H7 (cell line): ENCODE measurements around the gene HSP90B1. TPM values are rescaled to one million over a fixed set of nuclear protein-coding genes. Genes with fewer than 3 reads are reported as not detected.
A peak's percentile ranks its signal among the peaks of the same experiment; 100 is the strongest.

Source experiments
- DNase-seq: peaks from one replicate; pipeline ENCODE4 v3.0.0; 2012
- H3K27me3 ChIP-seq: 2 replicates; pipeline ENCODE4 v1.6.0; 2011; ENCODE audit warnings: mild to moderate bottlenecking, low read length; ENCODE audit not compliant: control insufficient read depth, insufficient read depth
- H3K36me3 ChIP-seq: replicated peaks from 2 replicates; pipeline ENCODE4 v1.5.1; 2011; ENCODE audit warnings: low read length; ENCODE audit not compliant: control insufficient read depth, insufficient read depth
- H3K4me3 ChIP-seq: 2 replicates; pipeline ENCODE4 v1.5.1; 2011; ENCODE audit warnings: low read depth, mild to moderate bottlenecking, control low read depth, low read length, moderate library complexity; ENCODE audit not compliant: insufficient read depth
- total RNA-seq: library from RNA; depleted of rRNA; stranded (reverse); fragments of >200 nt; shearing (Covaris generic); gene quantifications from 2 replicates; pipeline ENCODE4 v1.2.3, GENCODE V29; 2014

Gene HSP90B1
- total RNA-seq, 1 experiment from 2014 or later, result 602 TPM

GRCh38 chr12:103948746-103949406 lies 18.7 kb downstream of the HSP90B1 start:
- peaks cover 56% of the 10 kb centered on the region for H3K36me3 ChIP-seq
- no peak overlapping the region for H3K4me3 ChIP-seq
- H3K27me3 ChIP-seq, result no peaks in the 10 kb centered on the region
- DNase-seq, result no peak

DNA sequence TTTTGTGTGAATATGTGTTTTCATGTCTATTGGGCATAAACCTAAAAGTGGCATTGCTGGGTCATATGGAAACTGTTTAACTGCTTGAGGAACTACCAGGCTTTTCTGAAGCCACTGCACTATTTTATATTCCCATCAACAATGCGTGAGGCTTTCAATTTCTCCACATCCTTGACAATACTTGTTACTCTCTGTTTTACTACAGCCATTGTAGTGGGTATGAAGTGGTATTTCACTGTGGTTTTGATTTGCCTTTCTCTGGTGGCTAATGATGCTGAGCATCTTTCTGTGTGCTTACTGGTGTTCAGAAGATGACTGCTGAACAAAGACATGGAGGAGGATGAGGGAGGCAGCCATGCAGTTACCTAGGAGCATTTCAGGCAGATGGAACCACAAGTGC lies 22.3 kb downstream of the HSP90B1 start:
- H3K36me3 ChIP-seq, result peaks cover 36% of the 10 kb centered on the region
- no peaks in the 10 kb centered on the region for H3K27me3 ChIP-seq
- no peak for DNase-seq
- H3K4me3 ChIP-seq, result no peak overlapping the region

DNA sequence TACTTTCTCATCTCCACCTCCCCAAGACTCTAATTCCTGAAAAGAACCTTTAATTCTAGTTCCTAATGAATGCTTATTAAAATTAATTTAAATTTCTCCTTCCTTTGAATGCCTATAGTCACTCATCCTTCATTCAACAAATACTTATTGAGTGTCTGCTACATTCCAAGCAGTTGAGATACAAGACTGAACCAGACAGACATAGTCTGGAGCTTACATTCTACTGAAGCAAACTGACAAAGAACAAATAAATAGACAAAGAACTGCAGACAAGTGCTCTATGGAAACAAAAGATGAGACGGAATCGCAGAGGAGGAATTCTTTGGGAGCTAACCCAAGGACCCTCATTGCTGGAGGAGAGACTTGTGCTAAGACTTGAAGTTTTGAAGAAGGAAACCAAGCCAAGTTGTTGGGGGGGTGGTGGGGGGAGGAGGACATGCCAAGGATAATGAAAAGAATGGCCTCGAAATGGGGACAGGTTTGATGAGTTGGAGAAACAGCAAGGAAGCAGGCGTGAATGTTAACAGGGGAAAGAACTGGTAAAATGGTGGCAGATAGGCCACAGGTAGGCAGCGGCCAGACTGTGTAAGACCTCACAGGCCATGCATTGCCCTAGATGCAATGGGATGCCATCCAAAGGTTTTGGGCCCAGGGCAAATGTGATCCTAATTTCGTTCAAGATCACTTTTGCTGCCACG lies 25.8 kb downstream of the HSP90B1 start:
- Histone ChIP-seq H3K4me3 (peak overlapping the region; percentile 95), H3K27me3 (no peaks in the 10 kb centered on the region), H3K36me3 (peaks cover 21% of the 10 kb centered on the region)
- peak; percentile 13 for DNase-seq

DNA sequence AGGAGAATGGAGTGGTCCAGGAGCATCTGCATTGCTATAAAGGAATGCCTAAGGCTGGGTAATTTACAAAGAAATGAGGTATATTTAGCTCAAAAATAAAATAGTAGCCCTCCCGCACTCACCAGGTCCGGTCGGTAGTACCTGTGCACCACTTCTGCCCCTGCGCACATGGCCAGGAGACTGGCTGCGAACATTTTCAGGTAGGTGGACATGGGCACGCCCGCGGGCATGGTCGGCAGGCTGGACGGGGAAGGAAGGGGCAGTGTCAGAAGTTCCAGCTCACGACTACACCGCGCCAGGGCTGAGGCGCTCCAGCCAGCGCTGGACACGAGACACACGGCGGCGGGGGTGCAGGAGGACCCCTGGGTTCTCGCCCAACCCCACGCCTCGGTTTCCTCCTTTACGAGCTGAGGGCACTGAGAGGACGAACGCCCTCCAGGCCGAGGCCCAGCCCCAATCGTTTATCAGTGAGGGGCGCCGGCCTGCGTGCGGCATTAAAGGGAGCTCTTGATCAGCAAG lies 26.4 kb downstream of the HSP90B1 start:
- Histone ChIP-seq H3K27me3 (no peaks in the 10 kb centered on the region), H3K4me3 (peak overlapping the region; percentile 95), H3K36me3 (peaks cover 19% of the 10 kb centered on the region)
- no peak for DNase-seq

DNA sequence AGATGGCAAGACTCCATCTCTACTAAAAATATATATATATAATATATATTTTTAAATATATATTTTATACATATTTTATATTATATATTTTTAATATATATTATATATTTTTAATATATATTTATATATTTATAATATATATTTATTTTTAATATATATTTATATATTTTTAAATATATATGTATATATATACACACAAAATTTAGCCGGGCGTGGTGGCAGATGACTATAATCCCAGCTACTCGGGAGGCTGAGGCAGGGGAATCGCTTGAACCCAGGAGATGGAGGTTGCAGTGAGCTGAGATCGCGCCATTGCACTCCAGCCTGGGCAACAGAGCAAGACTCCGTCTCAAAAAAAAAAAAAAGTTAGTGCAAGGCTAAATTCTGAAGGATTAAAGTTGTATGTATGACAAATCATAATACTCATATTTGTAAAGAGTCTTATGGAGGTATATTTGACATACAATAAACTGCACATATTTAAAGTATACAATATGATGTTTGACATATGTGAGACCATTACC lies 27.7 kb downstream of the HSP90B1 start:
- no peak for DNase-seq
- no peaks in the 10 kb centered on the region for H3K27me3 ChIP-seq
- H3K36me3 ChIP-seq, result peaks cover 12% of the 10 kb centered on the region
- H3K4me3 ChIP-seq, result peak overlapping the region; percentile 95; the same call in 1 of the 2 replicates

DNA sequence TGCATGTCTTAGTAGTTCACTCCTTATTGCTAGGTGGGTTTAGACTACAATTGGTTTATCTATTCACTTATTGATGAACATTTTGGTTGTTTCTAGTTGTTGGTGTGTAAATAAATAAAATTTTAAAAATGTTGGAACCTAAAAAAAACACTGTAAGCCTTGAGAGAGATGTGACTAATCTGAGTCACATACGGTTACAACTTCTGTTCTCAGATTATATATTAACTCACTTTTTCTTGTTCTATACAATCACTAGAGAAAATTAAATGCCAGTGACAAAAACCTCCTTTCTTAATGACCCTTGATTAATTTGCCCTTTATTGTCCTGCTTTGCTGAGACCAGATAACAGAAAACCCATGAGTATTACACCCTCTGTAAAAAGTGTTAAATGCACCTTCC lies 28.4 kb downstream of the HSP90B1 start:
- no peaks in the 10 kb centered on the region for H3K27me3 ChIP-seq
- H3K36me3 ChIP-seq, result peaks cover 5% of the 10 kb centered on the region
- no peak overlapping the region for H3K4me3 ChIP-seq
- DNase-seq, result no peak

DNA sequence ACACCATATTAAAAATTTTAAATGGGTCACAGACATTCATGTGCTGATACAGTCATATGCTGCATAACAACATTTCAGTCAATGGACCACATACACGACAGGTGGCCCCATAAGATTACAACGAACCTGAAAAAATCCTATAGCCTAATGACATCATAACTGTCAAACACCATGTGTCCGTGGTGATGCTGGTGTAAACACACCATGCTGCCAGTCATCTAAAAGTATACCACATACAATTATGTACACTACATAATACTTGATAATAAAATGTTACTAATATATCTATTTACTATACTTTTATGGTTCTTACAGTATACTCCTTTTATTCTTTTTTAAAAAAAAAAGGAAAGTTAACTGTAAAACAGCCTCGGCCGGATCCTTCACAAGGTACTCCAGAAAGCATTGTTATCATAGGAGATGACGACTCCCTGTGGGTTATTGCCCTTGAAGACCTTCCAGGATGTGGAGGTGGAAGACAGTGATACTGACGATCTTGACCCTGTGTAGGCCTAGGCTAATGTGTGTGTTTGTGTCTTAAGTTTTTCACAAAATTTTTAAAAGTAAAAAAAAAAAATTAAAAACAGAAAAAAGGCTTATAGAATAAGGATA lies 30.5 kb downstream of the HSP90B1 start:
- H3K27me3 ChIP-seq, result no peaks in the 10 kb centered on the region
- no peak overlapping the region for H3K4me3 ChIP-seq
- DNase-seq, result no peak
- no peaks in the 10 kb centered on the region for H3K36me3 ChIP-seq

- Histone ChIP-seq H3K27me3 (no peaks in the 10 kb centered on the region), H3K4me3 (no peak overlapping the region), H3K36me3 (no peaks in the 10 kb centered on the region)
- DNase-seq, result no peak
Measured at GRCh38 chr12:103962493-103962892, 32.3 kb downstream of the HSP90B1 start.

- DNase-seq, result no peak
- Histone ChIP-seq H3K27me3 (no peaks in the 10 kb centered on the region), H3K4me3 (peak overlapping the region; percentile 81), H3K36me3 (no peaks in the 10 kb centered on the region)
Measured at GRCh38 chr12:103964805-103965204, 34.6 kb downstream of the HSP90B1 start.

GRCh38 chr12:103965255-103965589 lies 35.0 kb downstream of the HSP90B1 start:
- DNase-seq, result no peak
- peak overlapping the region; percentile 81 for H3K4me3 ChIP-seq
- no peaks in the 10 kb centered on the region for H3K27me3 ChIP-seq
- H3K36me3 ChIP-seq, result no peaks in the 10 kb centered on the region; the same call in 1 of the 2 replicates

DNA sequence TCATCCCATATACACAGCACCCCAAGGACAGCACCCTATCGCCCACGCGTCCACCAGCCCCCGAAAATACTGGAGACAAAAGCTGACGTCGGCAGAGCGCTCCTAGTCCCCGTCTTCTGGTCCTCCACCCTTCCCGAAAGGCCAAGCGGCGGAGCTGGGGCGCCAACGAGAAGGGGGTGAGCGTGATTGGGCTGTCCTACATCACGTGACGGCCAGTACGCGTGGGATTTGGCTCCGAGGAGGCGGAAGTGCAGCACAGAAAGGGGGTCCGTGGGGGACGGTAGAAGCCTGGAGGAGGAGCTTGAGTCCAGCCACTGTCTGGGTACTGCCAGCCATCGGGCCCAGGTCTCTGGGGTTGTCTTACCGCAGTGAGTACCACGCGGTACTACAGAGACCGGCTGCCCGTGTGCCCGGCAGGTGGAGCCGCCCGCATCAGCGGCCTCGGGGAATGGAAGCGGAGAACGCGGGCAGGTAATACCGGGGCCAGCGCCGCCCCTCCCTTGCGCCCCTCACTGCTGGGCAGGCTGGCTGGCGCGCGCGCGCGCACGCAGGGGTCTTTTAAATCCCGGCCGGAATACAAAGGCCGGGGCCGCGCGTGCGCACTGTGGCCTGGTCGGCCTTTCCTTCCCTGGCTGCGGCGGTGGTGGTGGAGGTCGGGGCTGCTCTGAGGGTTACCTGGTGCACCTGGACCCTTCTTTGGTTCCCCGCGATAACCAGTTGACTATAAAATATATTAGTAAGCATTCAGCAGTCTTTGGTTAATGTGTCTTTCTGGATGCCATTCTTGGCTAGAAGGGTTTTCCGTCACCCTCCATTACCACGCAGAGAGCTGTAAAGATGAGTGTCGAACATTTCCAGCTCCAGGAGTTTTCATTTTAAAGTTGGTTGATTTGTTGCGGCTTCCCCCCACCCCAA lies 35.6 kb downstream of the HSP90B1 start, which contains the start of gene TDG:
TSS of gene TDG (plus strand) at position 283 of the 915 bp plus-strand sequence. CDS start at position 449, 166 bp downstream.
- peak; percentile 91 for DNase-seq
- H3K27me3 ChIP-seq, result no peaks in the 10 kb centered on the region
- H3K4me3 ChIP-seq, result peak within 1 kb of the TSS; percentile 81
- no peaks in the 10 kb centered on the region; the same call in 1 of the 2 replicates for H3K36me3 ChIP-seq

GRCh38 chr12:103966736-103967135 lies 36.5 kb downstream of the HSP90B1 start:
- no peak for DNase-seq
- H3K36me3 ChIP-seq, result no peaks in the 10 kb centered on the region; the same call in 1 of the 2 replicates
- H3K27me3 ChIP-seq, result no peaks in the 10 kb centered on the region
- peak overlapping the region; percentile 81 for H3K4me3 ChIP-seq

DNA sequence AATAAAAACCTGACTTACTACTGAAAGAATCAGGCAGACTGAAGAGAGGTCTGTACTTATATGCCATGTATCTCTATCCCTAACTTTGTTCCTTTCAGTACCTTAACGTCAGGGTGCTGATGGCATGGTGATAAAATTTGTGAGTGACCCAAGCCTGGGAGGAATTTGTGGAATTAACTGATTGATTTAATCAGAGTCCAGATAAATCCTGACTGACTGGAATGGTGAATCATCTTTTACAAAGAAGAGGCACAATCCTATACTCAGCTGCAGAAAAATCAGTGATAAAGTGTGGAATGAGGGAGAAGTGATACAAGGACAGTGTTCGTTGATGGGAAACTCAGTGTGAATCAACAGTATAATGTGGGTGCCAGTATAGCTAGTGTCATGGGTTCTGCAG lies 39.2 kb downstream of the HSP90B1 start:
- Histone ChIP-seq H3K27me3 (no peaks in the 10 kb centered on the region), H3K4me3 (no peak overlapping the region), H3K36me3 (no peaks in the 10 kb centered on the region; the same call in 1 of the 2 replicates)
- no peak for DNase-seq

GRCh38 chr12:103973909-103974308 lies 43.7 kb downstream of the HSP90B1 start:
- H3K4me3 ChIP-seq, result no peak overlapping the region
- peaks cover 5% of the 10 kb centered on the region for H3K36me3 ChIP-seq
- DNase-seq, result peak; percentile 15
- no peaks in the 10 kb centered on the region for H3K27me3 ChIP-seq
